SK-N-SH (cell line): ENCODE measurements around the gene AGGF1. TPM values are rescaled to one million over a fixed set of nuclear protein-coding genes. Genes with fewer than 3 reads are reported as not detected.

ENCODE experiments used
- CTCF ChIA-PET: fragments of 300-600, 350-600 bp; formaldehyde crosslinking; extraction: SDS; loops from one replicate; lab custom pipeline; 2021; lab: Yijun Ruan, JAX
- POLR2A ChIA-PET: fragments of 350-600 bp; sonication (Branson Sonifier 250); formaldehyde crosslinking; extraction: SDS; loops from one replicate; lab custom pipeline; 2020; ENCODE audit warnings: antibody characterized with exemption, inconsistent platforms; lab: Yijun Ruan, JAX
- DNase-seq: peaks from one replicate; pipeline ENCODE4 v3.0.0; 2012
- H2AFZ ChIP-seq: fragments of 200-600 bp; sonication (generic); 2 replicates; pipeline ENCODE4 v1.8.1; 2016; ENCODE audit warnings: antibody characterized with exemption, mild to moderate bottlenecking, low read depth
- H3F3A ChIP-seq: fragments of 200-600 bp; sonication (generic); replicated peaks from 2 replicates; pipeline ENCODE3; 2016; ENCODE audit warnings: antibody characterized with exemption, mild to moderate bottlenecking; ENCODE audit not compliant: insufficient read depth
- H3K27ac ChIP-seq, 2 experiments: fragments of 200-500 bp in 1 of 2; fragments of 200-600 bp in 1 of 2; sonication (Bioruptor generic) in 1 of 2; sonication (generic), shearing (Covaris generic) in 1 of 2; 2 replicates each; pipeline versions ENCODE4 v1.5.1 to v1.6.1; 2014 to 2016; ENCODE audit warnings: low read depth in 2 of 2, inconsistent platforms in 1 of 2, low read length in 1 of 2, mild to moderate bottlenecking in 1 of 2, mixed read lengths in 1 of 2
- H3K27me3 ChIP-seq: fragments of 200-600 bp; sonication (generic), shearing (Covaris generic); 2 replicates; pipeline ENCODE4 v1.6.1; 2016; ENCODE audit warnings: mixed run types; ENCODE audit not compliant: insufficient read depth
- H3K36me3 ChIP-seq, 2 experiments: fragments of 200-500 bp in 1 of 2; fragments of 200-600 bp in 1 of 2; sonication (Bioruptor generic) in 1 of 2; sonication (generic) in 1 of 2; replicated peaks in 1 of 2; 2 replicates each; pipeline versions ENCODE3 to v1.5.1; 2014 to 2016; ENCODE audit warnings: low read length in 1 of 2, mild to moderate bottlenecking in 1 of 2; ENCODE audit not compliant: insufficient read depth in 2 of 2, control insufficient read depth in 1 of 2
- H3K4me1 ChIP-seq, 2 experiments: fragments of 200-500 bp in 1 of 2; fragments of 200-600 bp in 1 of 2; sonication (Bioruptor generic) in 1 of 2; sonication (generic), shearing (Covaris generic) in 1 of 2; 2 replicates each; pipeline versions ENCODE4 v1.5.1 to v1.6.1; 2014 to 2016; ENCODE audit warnings: low read depth in 1 of 2, low read length in 1 of 2, mixed run types in 1 of 2; ENCODE audit not compliant: insufficient read depth in 2 of 2, control insufficient read depth in 1 of 2
- H3K4me2 ChIP-seq: fragments of 200-600 bp; sonication (generic), shearing (Covaris generic); 2 replicates; pipeline ENCODE4 v1.6.1; 2017; ENCODE audit warnings: mixed run types
- H3K4me3 ChIP-seq, 2 experiments: fragments of 200-500 bp in 1 of 2; fragments of 200-600 bp in 1 of 2; sonication (Bioruptor generic) in 1 of 2; sonication (generic), shearing (Covaris generic) in 1 of 2; 2 replicates each; pipeline versions ENCODE4 v1.5.1 to v1.8.1; 2014 to 2016; ENCODE audit warnings: low read depth in 2 of 2, inconsistent platforms in 1 of 2, low read length in 1 of 2, mild to moderate bottlenecking in 1 of 2, mixed read lengths in 1 of 2, moderate library complexity in 1 of 2
- H3K79me2 ChIP-seq: fragments of 200-600 bp; sonication (generic); 2 replicates; pipeline ENCODE4 v1.8.1; 2017; ENCODE audit warnings: mild to moderate bottlenecking; ENCODE audit not compliant: insufficient read depth
- H3K9ac ChIP-seq: fragments of 200-600 bp; sonication (generic); 2 replicates; pipeline ENCODE4 v1.6.1; 2017; ENCODE audit warnings: mixed run types
- H3K9me2 ChIP-seq: fragments of 200-600 bp; sonication (generic); 2 replicates; pipeline ENCODE4 v1.6.1; 2017; ENCODE audit warnings: mixed run types
- H3K9me3 ChIP-seq: fragments of 200-600 bp; sonication (generic); 2 replicates; pipeline ENCODE4 v1.6.1; 2017; ENCODE audit warnings: mixed run types, mild to moderate bottlenecking, moderate library complexity
- H4K20me1 ChIP-seq: fragments of 200-600 bp; sonication (generic); 2 replicates; pipeline ENCODE4 v1.6.1; 2017; ENCODE audit warnings: mild to moderate bottlenecking, mixed run types; ENCODE audit not compliant: insufficient read depth
- CHD2 ChIP-seq: fragments of 150-350 bp; IDR thresholded peaks from 2 replicates; pipeline ENCODE4 v1.6.1; 2018; ENCODE audit warnings: low read length; ENCODE audit not compliant: partially characterized antibody
- CTCF ChIP-seq: fragments of 200-600 bp; sonication (generic); IDR thresholded peaks from 2 replicates; pipeline ENCODE4 v1.6.1; 2017; ENCODE audit warnings: antibody characterized with exemption, mild to moderate bottlenecking, moderate library complexity
- EP300 ChIP-seq, 2 experiments: IDR thresholded peaks; 2 replicates each; pipeline versions ENCODE4 v1.4.0 to v1.6.1; 2012; ENCODE audit warnings: borderline replicate concordance in 1 of 2, low read depth in 1 of 2, low read length in 1 of 2
- GABPA ChIP-seq: IDR thresholded peaks from 2 replicates; pipeline ENCODE4 v1.4.0; 2012; ENCODE audit warnings: low read depth, mild to moderate bottlenecking
- GATA2 ChIP-seq: sonication (generic); formaldehyde crosslinking; IDR thresholded peaks from 2 replicates; pipeline ENCODE4 v1.5.0; 2020; ENCODE audit warnings: mild to moderate bottlenecking, missing genetic modification reagents
- MEF2A ChIP-seq: IDR thresholded peaks from 2 replicates; pipeline ENCODE4 v1.4.0; 2012; ENCODE audit warnings: low read depth, borderline replicate concordance
- PBX3 ChIP-seq: IDR thresholded peaks from 2 replicates; pipeline ENCODE4; 2012
- POLR2AphosphoS5 ChIP-seq: IDR thresholded peaks from 2 replicates; pipeline ENCODE4 v1.6.1; 2012; ENCODE audit warnings: low read depth, low read length
- RAD21 ChIP-seq: IDR thresholded peaks from 2 replicates; pipeline ENCODE4 v1.6.1; 2012; ENCODE audit warnings: mild to moderate bottlenecking, low read length
- RCOR1 ChIP-seq: fragments of 150-350 bp; IDR thresholded peaks from 2 replicates; pipeline ENCODE4 v1.6.1; 2017; ENCODE audit warnings: antibody characterized with exemption, low read length
- RFX5 ChIP-seq: IDR thresholded peaks from 2 replicates; pipeline ENCODE4 v1.6.1; 2012; ENCODE audit warnings: mild to moderate bottlenecking, improper control_type of control experiment, low read length
- RXRA ChIP-seq: IDR thresholded peaks from 2 replicates; pipeline ENCODE4 v1.4.0; 2012; ENCODE audit warnings: low read depth, mild to moderate bottlenecking, borderline replicate concordance
- SIN3A ChIP-seq: IDR thresholded peaks from 2 replicates; pipeline ENCODE4 v1.6.1; 2012; ENCODE audit warnings: low read depth, mild to moderate bottlenecking, low read length, moderate library complexity, borderline replicate concordance
- SMC3 ChIP-seq: IDR thresholded peaks from 2 replicates; pipeline ENCODE4 v1.6.1; 2012; ENCODE audit warnings: low read depth, low read length, improper control_type of control experiment
- TCF12 ChIP-seq: IDR thresholded peaks from 2 replicates; pipeline ENCODE4 v1.4.0; 2012
- WGBS: methylation state at CpG from one replicate; pipeline ENCODE4 v1.1.6; 2017; ENCODE audit warnings: low lambda C conversion rate; 5-methylcytosine and 5-hydroxymethylcytosine counted together
- polyA plus RNA-seq, 3 experiments: library from polyadenylated mRNA; depleted of rRNA; stranded (reverse); fragments of >200 nt; gene quantifications; 2 replicates each; pipeline ENCODE4 v1.2.3, GENCODE V29; 2012
- TF ChIP-seq, protein P1 (sequence below): IDR thresholded peaks from 2 replicates; pipeline ENCODE4 v1.6.1; 2012; ENCODE audit warnings: mild to moderate bottlenecking, low read depth, low read length, moderate library complexity

Gene AGGF1
- polyA plus RNA-seq, 1 of the 3 experiments (the other 2 are of a cell fraction), result 9.8 TPM

DNA sequence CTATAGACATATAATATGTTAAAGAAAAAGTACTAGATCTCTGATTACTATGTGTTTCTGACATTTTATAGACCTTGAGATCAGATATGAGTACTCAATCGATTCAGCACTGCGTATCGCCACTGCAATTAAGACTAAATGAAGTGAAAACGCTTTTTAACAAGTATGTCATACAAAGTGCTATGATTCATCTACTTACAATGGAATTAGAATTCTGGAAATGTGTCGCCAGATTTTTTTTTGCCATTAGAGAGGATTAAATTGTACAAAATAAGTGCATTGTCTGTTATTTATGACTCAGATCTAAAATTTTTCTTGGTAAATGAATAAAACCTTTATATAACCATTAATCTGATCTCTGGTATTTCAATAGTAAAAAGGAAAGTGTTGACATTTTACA lies 20.0 kb upstream of the AGGF1 start:
- no peak overlapping the region for H3K9ac ChIP-seq
- CTCF ChIA-PET, result no interaction called here
- no peaks in the 10 kb centered on the region for H3K9me2 ChIP-seq

More for the DNA sequence above, 20.0 kb upstream of the AGGF1 start:
- WGBS, result 49% methylated on average over 5 of the region's 5 CpGs
- no peak overlapping the region for H2AFZ ChIP-seq
- no peak overlapping the region for H3K27ac ChIP-seq
- H3K4me2 ChIP-seq, result no peak overlapping the region
- H3K4me3 ChIP-seq, result no peak overlapping the region
- no peaks in the 10 kb centered on the region; a peak in 1 of 4 replicates for H3K4me1 ChIP-seq
- DNase-seq, result no peak
- no peaks in the 10 kb centered on the region for H4K20me1 ChIP-seq
- no peaks in the 10 kb centered on the region for H3K27me3 ChIP-seq
- no peaks in the 10 kb centered on the region for H3K79me2 ChIP-seq
- H3K36me3 ChIP-seq, result no peaks in the 10 kb centered on the region
- TF ChIP-seq CTCF (no peak), SIN3A (no peak), TCF12 (no peak), RFX5 (no peak), POLR2AphosphoS5 (no peak), MEF2A (no peak), RAD21 (no peak), GATA2 (CRISPR knock-in tag) (no peak), RXRA (no peak), SMC3 (no peak), CHD2 (no peak), EP300 (IDR thresholded peaks at IDR 0.05; ENCODE audit: borderline replicate concordance in 1 of 2, low read depth in 1 of 2, low read length in 1 of 2) (no peak), RCOR1 (no peak), GABPA (no peak), PBX3 (no peak)
- TF ChIP-seq, protein P1, sequence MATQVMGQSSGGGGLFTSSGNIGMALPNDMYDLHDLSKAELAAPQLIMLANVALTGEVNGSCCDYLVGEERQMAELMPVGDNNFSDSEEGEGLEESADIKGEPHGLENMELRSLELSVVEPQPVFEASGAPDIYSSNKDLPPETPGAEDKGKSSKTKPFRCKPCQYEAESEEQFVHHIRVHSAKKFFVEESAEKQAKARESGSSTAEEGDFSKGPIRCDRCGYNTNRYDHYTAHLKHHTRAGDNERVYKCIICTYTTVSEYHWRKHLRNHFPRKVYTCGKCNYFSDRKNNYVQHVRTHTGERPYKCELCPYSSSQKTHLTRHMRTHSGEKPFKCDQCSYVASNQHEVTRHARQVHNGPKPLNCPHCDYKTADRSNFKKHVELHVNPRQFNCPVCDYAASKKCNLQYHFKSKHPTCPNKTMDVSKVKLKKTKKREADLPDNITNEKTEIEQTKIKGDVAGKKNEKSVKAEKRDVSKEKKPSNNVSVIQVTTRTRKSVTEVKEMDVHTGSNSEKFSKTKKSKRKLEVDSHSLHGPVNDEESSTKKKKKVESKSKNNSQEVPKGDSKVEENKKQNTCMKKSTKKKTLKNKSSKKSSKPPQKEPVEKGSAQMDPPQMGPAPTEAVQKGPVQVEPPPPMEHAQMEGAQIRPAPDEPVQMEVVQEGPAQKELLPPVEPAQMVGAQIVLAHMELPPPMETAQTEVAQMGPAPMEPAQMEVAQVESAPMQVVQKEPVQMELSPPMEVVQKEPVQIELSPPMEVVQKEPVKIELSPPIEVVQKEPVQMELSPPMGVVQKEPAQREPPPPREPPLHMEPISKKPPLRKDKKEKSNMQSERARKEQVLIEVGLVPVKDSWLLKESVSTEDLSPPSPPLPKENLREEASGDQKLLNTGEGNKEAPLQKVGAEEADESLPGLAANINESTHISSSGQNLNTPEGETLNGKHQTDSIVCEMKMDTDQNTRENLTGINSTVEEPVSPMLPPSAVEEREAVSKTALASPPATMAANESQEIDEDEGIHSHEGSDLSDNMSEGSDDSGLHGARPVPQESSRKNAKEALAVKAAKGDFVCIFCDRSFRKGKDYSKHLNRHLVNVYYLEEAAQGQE, result no peak
- no peaks in the 10 kb centered on the region for H3K9me3 ChIP-seq
- POLR2A ChIA-PET, result no interaction called here
- H3F3A ChIP-seq, result no peaks in the 10 kb centered on the region
